PC-3 (cell line): ENCODE data around the gene THOC6.
"Not testable (repeated sequence)": the region's sequence is repeated elsewhere in the genome, so short reads cannot be mapped to it uniquely, and the experiment has no call there.

Source experiments
- CTCF ChIP-seq: fragments of 300-600 bp; sonication (generic); conservative IDR thresholded peaks from 2 replicates; pipeline ENCODE4 v1.5.1; 2017; ENCODE audit warnings: antibody characterized with exemption, low read depth, mild to moderate bottlenecking, low read length
- EZH2phosphoT487 ChIP-seq: fragments of 300-600 bp; sonication (generic); IDR thresholded peaks from 2 replicates; pipeline ENCODE4 v1.6.1; 2018; ENCODE audit warnings: mild to moderate bottlenecking, antibody characterized with exemption, low read length, borderline replicate concordance

- not testable (repeated sequence) for TF ChIP-seq CTCF, EZH2phosphoT487
Measured at GRCh38 chr16:3052571-3053329, 28.9 kb downstream of the THOC6 start.
